Germinal center (tissue), 1 donor: ENCODE results near the gene SPEM2.

Experiments used
- DNase-seq: peaks from one replicate; pipeline ENCODE4 v3.0.0; 2012; ENCODE audit warnings: mixed read lengths, low spot score

Gene SPEM2

DNA sequence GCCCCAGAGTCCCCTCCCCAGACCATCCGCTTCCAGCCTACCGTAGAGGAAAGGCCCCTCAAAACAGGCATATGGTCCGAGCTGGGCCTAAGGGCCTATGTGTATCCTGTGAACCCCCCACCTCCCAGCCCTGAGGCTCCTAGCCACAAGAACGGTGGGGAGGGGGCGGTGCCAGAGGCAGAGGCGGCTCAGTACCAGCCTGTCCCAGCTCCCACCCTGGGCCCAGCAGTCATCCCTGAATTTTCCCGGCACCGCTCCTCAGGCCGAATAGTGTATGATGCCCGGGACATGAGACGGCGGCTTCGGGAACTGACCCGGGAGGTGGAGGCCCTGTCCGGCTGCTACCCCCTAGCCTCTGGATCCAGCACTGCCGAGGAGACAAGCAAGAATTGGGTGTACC lies 4.2 kb upstream of the SPEM2 start:
- DNase-seq, result no peak

DNA sequence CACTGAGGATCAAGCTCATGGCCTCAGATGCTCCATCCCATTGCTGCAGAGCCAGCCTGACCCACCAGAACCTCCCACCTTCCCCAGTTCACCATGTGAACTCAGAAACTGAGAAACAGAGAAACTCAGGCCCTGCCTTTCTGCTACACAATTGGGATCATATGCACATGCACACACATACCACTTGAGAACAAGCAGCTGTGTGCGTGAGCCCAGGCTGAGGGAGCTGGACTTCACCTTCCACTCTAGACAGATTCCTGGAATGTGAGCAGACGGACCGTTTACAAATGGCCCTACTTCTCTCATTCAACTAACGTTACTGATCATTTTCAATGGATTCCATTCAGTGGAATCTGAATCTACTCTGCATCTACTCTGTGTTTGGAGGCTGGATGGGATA lies 1.7 kb upstream of the SPEM2 start:
- DNase-seq, result no peak

- DNase-seq, result no peak
These were observed 340 bp downstream of the SPEM2 start for GRCh38 chr17:7425756-7426155.

- DNase-seq, result no peak
These were observed 917 bp downstream of the SPEM2 start for GRCh38 chr17:7426203-7426863.

GRCh38 chr17:7426896-7427489 lies 1.6 kb downstream of the SPEM2 start:
- DNase-seq, result no peak

DNA sequence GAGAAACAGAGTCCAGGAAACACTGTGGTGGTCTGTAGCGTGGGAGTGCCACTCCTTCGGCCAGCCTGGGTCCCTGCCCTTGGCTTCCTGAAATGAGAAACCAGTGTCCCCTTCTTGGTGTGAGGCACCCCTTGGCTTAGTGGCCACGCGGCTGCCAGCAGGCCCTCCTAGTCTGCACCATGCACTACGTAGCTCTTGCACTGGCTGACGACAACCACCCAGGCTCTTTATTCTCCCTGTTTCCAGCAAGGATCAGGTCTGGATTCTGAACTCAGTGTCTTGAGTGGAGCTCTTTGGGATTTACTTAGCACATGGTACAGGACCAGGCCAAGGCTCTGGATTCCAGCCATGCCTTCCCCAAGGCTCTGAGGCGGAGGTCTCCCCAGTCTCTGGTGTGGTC lies 2.1 kb downstream of the SPEM2 start:
- no peak for DNase-seq

GRCh38 chr17:7428557-7428956 lies 3.1 kb downstream of the SPEM2 start, which contains the start of gene SPEM3:
Gene SPEM3, plus strand, starts transcription at chr17:7428857. Its CDS starts 46 bp downstream, at chr17:7428903.
- DNase-seq, result no peak

DNA sequence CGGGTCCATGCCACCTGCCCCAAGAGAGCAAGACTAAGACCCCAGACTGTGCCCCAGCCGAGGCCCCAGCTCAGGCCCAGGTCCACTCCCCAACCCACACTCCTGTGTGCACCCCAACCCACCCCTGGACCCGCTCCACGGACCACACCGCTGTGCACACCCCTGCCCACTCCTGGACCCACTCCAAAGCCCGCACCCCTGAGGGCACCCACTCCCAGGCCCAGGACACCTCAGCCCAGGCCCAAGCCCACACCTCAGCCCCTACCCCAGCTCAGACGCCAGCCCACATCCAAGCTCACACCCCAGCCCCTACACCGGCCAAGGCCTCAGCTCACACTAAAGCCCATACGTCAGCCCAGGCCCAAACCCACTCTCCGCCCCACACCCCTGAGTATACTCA lies 4.3 kb downstream of the SPEM2 start:
- DNase-seq, result no peak

DNA sequence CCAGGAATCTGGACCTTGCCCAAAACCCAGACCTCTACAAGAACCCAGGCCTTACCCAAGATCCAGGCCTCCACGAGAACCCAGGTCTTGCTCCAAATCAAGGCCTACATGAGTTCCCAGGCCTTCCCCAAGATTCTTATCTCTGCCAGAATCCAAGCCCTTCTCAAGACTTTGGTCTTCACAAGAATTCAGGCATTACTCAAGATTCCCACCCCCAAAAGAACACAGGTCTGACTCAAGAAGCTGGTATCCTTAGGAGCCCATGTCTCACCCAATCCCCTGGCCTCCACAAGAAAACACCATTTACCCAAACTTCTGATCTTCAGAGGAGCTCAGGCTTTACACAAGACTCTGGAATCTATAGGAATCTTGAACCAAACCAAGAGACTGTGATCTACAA lies 5.8 kb downstream of the SPEM2 start:
- DNase-seq, result no peak

DNA sequence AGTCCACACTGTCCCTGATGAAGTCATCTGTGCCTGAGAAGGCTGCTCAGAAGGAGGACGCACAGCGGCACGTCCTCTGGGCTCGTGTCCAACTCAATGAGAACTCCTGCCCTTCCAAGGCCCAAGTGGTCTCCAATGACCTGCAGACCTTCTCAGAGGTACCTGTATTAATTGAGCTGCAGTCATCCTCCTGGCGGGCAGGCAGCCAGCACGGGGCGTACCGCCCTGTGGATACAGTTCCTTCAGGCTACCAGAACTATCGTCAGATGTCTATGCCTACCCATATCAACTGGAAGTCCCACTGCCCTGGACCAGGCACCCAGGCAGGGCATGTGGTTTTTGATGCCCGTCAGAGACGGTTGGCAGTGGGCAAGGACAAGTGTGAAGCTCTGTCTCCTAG lies 6.9 kb downstream of the SPEM2 start:
- DNase-seq, result no peak

DNA sequence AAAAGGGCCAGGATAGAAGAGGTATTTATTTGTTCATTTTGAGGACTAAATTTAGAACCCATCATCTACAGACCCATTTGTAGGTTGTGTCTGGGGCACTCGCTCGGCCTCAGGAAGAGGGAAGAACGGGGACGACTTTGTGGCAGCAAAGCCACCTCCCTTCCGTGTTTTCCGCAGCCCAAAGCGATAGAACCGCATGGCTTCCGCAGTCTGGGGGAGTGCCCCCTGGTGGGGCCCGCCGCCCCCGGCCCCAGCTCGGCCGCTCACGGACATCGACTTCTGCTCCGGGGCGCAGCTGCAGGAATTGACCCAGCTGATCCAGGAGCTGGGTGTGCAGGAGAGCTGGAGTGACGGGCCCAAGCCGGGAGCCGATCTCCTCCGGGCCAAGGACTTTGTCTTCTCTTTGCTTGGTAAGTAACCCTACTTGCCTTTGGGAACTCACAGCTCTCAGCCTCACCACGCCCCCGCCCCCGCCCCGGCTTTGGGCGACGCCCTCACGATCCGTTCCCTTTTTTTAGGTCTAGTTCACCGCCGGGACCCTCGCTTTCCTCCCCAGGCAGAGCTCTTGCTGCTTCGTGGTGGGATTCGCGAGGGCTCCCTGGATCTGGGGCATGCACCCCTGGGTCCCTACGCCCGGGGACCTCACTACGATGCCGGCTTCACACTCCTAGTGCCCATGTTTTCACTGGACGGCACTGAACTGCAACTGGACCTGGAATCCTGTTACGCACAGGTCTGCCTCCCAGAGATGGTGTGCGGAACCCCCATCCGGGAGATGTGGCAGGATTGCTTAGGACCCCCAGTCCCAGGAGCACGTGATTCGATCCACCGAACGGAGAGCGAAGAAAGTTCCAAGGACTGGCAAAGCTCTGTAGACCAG lies 10.5 kb downstream of the SPEM2 start:
- DNase-seq, result peak; percentile 64

GRCh38 chr17:7436556-7437368 lies 11.3 kb downstream of the SPEM2 start:
- peak; percentile 82 for DNase-seq

- DNase-seq, result no peak
These were observed 12.0 kb downstream of the SPEM2 start for GRCh38 chr17:7437369-7437863.

- peak; percentile 36 for DNase-seq
These were observed 12.7 kb downstream of the SPEM2 start for GRCh38 chr17:7437950-7438614.

DNA sequence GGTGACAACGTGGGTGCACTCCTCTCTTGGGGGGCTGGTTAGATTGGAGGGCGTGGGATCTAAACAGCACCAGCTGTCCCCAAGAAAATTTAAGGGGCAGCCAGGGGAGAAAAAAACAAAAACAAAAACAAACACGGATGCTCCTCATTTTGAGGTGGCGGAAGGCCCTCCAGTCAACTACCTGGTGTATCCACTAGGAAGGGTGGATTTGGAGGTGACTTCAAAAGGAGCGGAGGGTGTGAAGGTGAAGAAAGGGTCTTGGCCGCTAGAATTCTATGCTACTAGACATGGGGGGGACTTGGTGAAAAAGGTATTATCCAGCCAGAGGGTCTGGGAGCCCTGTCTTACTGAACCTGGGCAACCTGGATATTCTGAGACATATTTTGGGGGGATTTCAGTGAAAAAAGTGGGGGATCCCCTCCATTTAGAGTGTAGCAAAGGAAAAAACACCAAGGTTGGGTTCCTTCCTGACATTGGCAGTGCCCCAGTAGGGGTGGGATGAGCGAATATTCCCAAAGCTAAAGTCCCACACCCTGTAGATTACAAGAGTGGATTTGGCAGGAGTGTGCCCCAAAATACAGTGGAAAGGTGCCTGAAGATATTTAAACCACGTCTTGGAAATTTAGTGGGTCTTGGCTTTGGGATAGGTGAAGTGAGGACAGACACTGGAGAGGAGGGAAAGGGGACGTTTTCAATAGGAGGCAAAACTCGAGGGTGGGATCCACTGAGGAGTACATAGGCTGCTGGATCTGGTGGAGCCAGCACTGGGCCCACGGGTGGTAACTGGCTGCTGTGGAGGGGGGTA lies 13.4 kb downstream of the SPEM2 start:
- no peak for DNase-seq

GRCh38 chr17:7439462-7440112 lies 14.2 kb downstream of the SPEM2 start, which contains the start of gene FGF11:
Gene FGF11, plus strand, starts transcription at chr17:7439512. Its CDS starts 109 bp downstream, at chr17:7439621.
- no peak for DNase-seq

- DNase-seq, result peak; percentile 24
These were observed 14.9 kb downstream of the SPEM2 start for GRCh38 chr17:7440113-7440833.

- no peak for DNase-seq
These were observed 15.4 kb downstream of the SPEM2 start for GRCh38 chr17:7440834-7441195.

GRCh38 chr17:7441266-7441665 lies 15.8 kb downstream of the SPEM2 start:
- DNase-seq, result no peak
